Peyer's patch (tissue), 4 donors: ENCODE data around the gene PAN2.

ENCODE experiments used
- CTCF ChIP-seq, 6 experiments: fragments of 450-650 bp in 4 of 6; fragments of 200-600 bp in 2 of 6; sonication (generic) in 1 of 6; IDR thresholded peaks; one replicate each; pipeline ENCODE4 v1.5.1; 2017 to 2019; ENCODE audit warnings: antibody characterized with exemption in 6 of 6, mild to moderate bottlenecking in 3 of 6, moderate library complexity in 1 of 6
- POLR2A ChIP-seq, 2 donors: fragments of 450-650 bp; IDR thresholded peaks; one replicate each; pipeline ENCODE4 v1.5.1; 2017; ENCODE audit warnings: antibody characterized with exemption in 2 of 2, mild to moderate bottlenecking in 2 of 2, moderate library complexity in 2 of 2

GRCh38 chr12:56348776-56349175, 15.0 kb upstream of the PAN2 start:
- TF ChIP-seq CTCF (IDR thresholded peaks at IDR 0.05): no peak
- no peak for TF ChIP-seq POLR2A (IDR thresholded peaks at IDR 0.05)
